SK-N-SH treated with all-trans-retinoic acid at 6 μM for 48 hours (cell line): ENCODE results near the gene BICD1.

Source experiments
- ARNTL ChIP-seq: fragments of 450-650 bp; formaldehyde crosslinking; IDR thresholded peaks from 2 replicates; pipeline ENCODE4 v1.5.0; 2020; ENCODE audit warnings: low read depth, mild to moderate bottlenecking, moderate library complexity, borderline replicate concordance
- CREB5 ChIP-seq: fragments of 250-450 bp; sonication (Bioruptor Pico); IDR thresholded peaks from 2 replicates; pipeline ENCODE4 v1.5.1; 2020; ENCODE audit warnings: low read depth, mild to moderate bottlenecking, moderate library complexity
- CSDC2 ChIP-seq: fragments of 250-450 bp; sonication (Bioruptor Pico); IDR thresholded peaks from 2 replicates; pipeline ENCODE4 v1.5.0; 2020; ENCODE audit warnings: mild to moderate bottlenecking, moderate library complexity
- PATZ1 ChIP-seq: fragments of 250-450 bp; sonication (Bioruptor Pico); IDR thresholded peaks from 2 replicates; pipeline ENCODE4 v1.8.0; 2020; ENCODE audit warnings: mild to moderate bottlenecking, moderate library complexity, borderline replicate concordance
- PPARA ChIP-seq: fragments of 250-450 bp; sonication (Bioruptor Pico); IDR thresholded peaks from 2 replicates; pipeline ENCODE4 v1.5.0; 2020; ENCODE audit warnings: mild to moderate bottlenecking, borderline replicate concordance
- RARB ChIP-seq: fragments of 250-450 bp; sonication (Bioruptor Pico); IDR thresholded peaks from 2 replicates; pipeline ENCODE4 v1.8.0; 2021; ENCODE audit warnings: mild to moderate bottlenecking, moderate library complexity
- SNAI2 ChIP-seq: fragments of 250-450 bp; sonication (Bioruptor Pico); IDR thresholded peaks from 2 replicates; pipeline ENCODE4 v1.5.0; 2020; ENCODE audit warnings: mild to moderate bottlenecking, moderate library complexity
- TOX ChIP-seq: fragments of 250-450 bp; sonication (Bioruptor Pico); IDR thresholded peaks from 2 replicates; pipeline ENCODE4 v1.8.0; 2021; ENCODE audit warnings: mild to moderate bottlenecking, moderate library complexity, borderline replicate concordance
- ZFP3 ChIP-seq: fragments of 250-450 bp; sonication (Bioruptor Pico); IDR thresholded peaks from 2 replicates; pipeline ENCODE4 v1.5.0; 2020; ENCODE audit warnings: mild to moderate bottlenecking, moderate library complexity
- ZFP30 ChIP-seq: fragments of 450-650 bp; formaldehyde crosslinking; IDR thresholded peaks from 2 replicates; pipeline ENCODE4 v1.5.0; 2022; ENCODE audit warnings: mild to moderate bottlenecking, moderate library complexity
- ZNF565 ChIP-seq: fragments of 450-650 bp; formaldehyde crosslinking; conservative IDR thresholded peaks from 2 replicates; pipeline ENCODE4 v1.5.0; 2020; ENCODE audit warnings: low read depth, mild to moderate bottlenecking, moderate library complexity

GRCh38 chr12:32273063-32273522, 166.4 kb downstream of the BICD1 start:
- TF ChIP-seq PATZ1 (CRISPR knock-in tag) (no peak), ZFP3 (no peak), ZFP30 (CRISPR knock-in tag) (no peak), CREB5 (CRISPR knock-in tag) (no peak), SNAI2 (CRISPR knock-in tag) (no peak), CSDC2 (CRISPR knock-in tag) (no peak), RARB (CRISPR knock-in tag) (no peak), ARNTL (CRISPR knock-in tag) (no peak), PPARA (no peak), TOX (no peak), ZNF565 (no peak)
